SK-N-MC (cell line): Measurements from ENCODE around the gene LRMDA.

Experiments used
- DNase-seq: peaks from one replicate; pipeline ENCODE4 v3.0.0-alpha.2; 2011; ENCODE audit warnings: low read depth, low spot score
- H3K27ac ChIP-seq: fragments of 200-600 bp; sonication (generic); 2 replicates; pipeline ENCODE4 v1.5.1; 2016; ENCODE audit warnings: mixed run types
- H3K36me3 ChIP-seq: fragments of 200-600 bp; sonication (generic); 2 replicates; pipeline ENCODE4 v1.6.1; 2017; ENCODE audit warnings: antibody characterized with exemption, low read length, mixed read lengths; ENCODE audit not compliant: insufficient read depth
- H3K4me3 ChIP-seq: fragments of 200-600 bp; sonication (generic); 2 replicates; pipeline ENCODE4 v1.5.1; 2016
- H3K9ac ChIP-seq: fragments of 200-600 bp; sonication (generic); 2 replicates; pipeline ENCODE4 v1.8.0; 2017; ENCODE audit warnings: mixed run types, mixed read lengths; ENCODE audit not compliant: insufficient read length
- H3K9me3 ChIP-seq: fragments of 200-600 bp; sonication (generic); 2 replicates; pipeline ENCODE4 v1.6.1; 2017; ENCODE audit warnings: low read depth, mild to moderate bottlenecking, antibody characterized with exemption, low read length, moderate library complexity, mixed read lengths
- EZH2 ChIP-seq: fragments of 200-600 bp; sonication (generic); IDR thresholded peaks from one replicate; pipeline ENCODE4 v1.6.1; 2017; ENCODE audit warnings: antibody characterized with exemption
- FOXP2 ChIP-seq: optimal IDR thresholded peaks from 2 replicates; pipeline ENCODE3; 2011; ENCODE audit warnings: mild to moderate bottlenecking, moderate library complexity; ENCODE audit not compliant: insufficient read depth; ENCODE audit errors: extremely low read length, control extremely low read depth
- POLR2AphosphoS5 ChIP-seq: IDR thresholded peaks from 2 replicates; pipeline ENCODE4 v1.6.1; 2012; ENCODE audit warnings: mild to moderate bottlenecking, low read depth, low read length, borderline replicate concordance

The LRMDA gene

GRCh38 chr10:75703191-75703854, 271.9 kb downstream of the LRMDA start:
- no peak for TF ChIP-seq POLR2AphosphoS5
- TF ChIP-seq FOXP2: no peak
- TF ChIP-seq EZH2: no peak
- Histone ChIP-seq H3K4me3 (no peak overlapping the region), H3K36me3 (no peaks in the 10 kb centered on the region), H3K27ac (no peak overlapping the region), H3K9me3 (no peaks in the 10 kb centered on the region), H3K9ac (no peak overlapping the region)
- DNase-seq: no peak

- Histone ChIP-seq H3K27ac (no peak overlapping the region), H3K4me3 (no peak overlapping the region), H3K9ac (no peak overlapping the region), H3K36me3 (no peaks in the 10 kb centered on the region), H3K9me3 (no peaks in the 10 kb centered on the region)
- TF ChIP-seq EZH2 (no peak), FOXP2 (no peak), POLR2AphosphoS5 (no peak)
- DNase-seq: no peak
Measured at GRCh38 chr10:75705426-75705825, 274.0 kb downstream of the LRMDA start.

- H3K9ac ChIP-seq: no peak overlapping the region
Measured at GRCh38 chr10:75707080-75707840, 275.8 kb downstream of the LRMDA start.

GRCh38 chr10:75708060-75708459, 276.6 kb downstream of the LRMDA start:
- TF ChIP-seq POLR2AphosphoS5: no peak
- Histone ChIP-seq H3K9ac (no peak overlapping the region), H3K9me3 (no peaks in the 10 kb centered on the region), H3K36me3 (no peaks in the 10 kb centered on the region), H3K27ac (no peak overlapping the region), H3K4me3 (no peak overlapping the region)
- DNase-seq: no peak

More at GRCh38 chr10:75707080-75707840, 275.8 kb downstream of the LRMDA start:
- no peaks in the 10 kb centered on the region for H3K36me3 ChIP-seq
- no peak for DNase-seq
- H3K27ac ChIP-seq: no peak overlapping the region
- no peak overlapping the region for H3K4me3 ChIP-seq
- TF ChIP-seq POLR2AphosphoS5 (no peak), EZH2 (no peak), FOXP2 (no peak)
- H3K9me3 ChIP-seq: no peaks in the 10 kb centered on the region

- H3K9me3 ChIP-seq: no peaks in the 10 kb centered on the region
- no peak overlapping the region for H3K4me3 ChIP-seq
- TF ChIP-seq EZH2 (no peak), FOXP2 (no peak), POLR2AphosphoS5 (no peak)
- H3K9ac ChIP-seq: no peak overlapping the region
- no peaks in the 10 kb centered on the region for H3K36me3 ChIP-seq
- H3K27ac ChIP-seq: no peak overlapping the region
- DNase-seq: no peak
Measured at GRCh38 chr10:75709245-75709644, 277.8 kb downstream of the LRMDA start.

GRCh38 chr10:75709811-75710210, 278.4 kb downstream of the LRMDA start:
- Histone ChIP-seq H3K27ac (no peak overlapping the region), H3K9me3 (no peaks in the 10 kb centered on the region), H3K36me3 (no peaks in the 10 kb centered on the region), H3K9ac (no peak overlapping the region), H3K4me3 (no peak overlapping the region)
- no peak for DNase-seq
- TF ChIP-seq FOXP2 (no peak), POLR2AphosphoS5 (no peak), EZH2 (no peak)

- no peak overlapping the region for H3K4me3 ChIP-seq
- no peaks in the 10 kb centered on the region for H3K9me3 ChIP-seq
- no peak overlapping the region for H3K27ac ChIP-seq
- no peak overlapping the region for H3K9ac ChIP-seq
- no peak for DNase-seq
- H3K36me3 ChIP-seq: no peaks in the 10 kb centered on the region
- no peak for TF ChIP-seq FOXP2
- TF ChIP-seq POLR2AphosphoS5: no peak
- TF ChIP-seq EZH2: no peak
Measured at GRCh38 chr10:75712242-75712880, 280.9 kb downstream of the LRMDA start.

GRCh38 chr10:75716506-75716905, 285.1 kb downstream of the LRMDA start:
- no peak for DNase-seq
- Histone ChIP-seq H3K36me3 (no peaks in the 10 kb centered on the region), H3K4me3 (no peak overlapping the region), H3K27ac (no peak overlapping the region), H3K9ac (no peak overlapping the region), H3K9me3 (no peaks in the 10 kb centered on the region)
- no peak for TF ChIP-seq FOXP2
